ENCODE results near the gene BCAR3.
"Not testable (repeated sequence)": the region's sequence is repeated elsewhere in the genome, so short reads cannot be mapped to it uniquely, and the experiment has no call there.

The BCAR3 gene

DNA sequence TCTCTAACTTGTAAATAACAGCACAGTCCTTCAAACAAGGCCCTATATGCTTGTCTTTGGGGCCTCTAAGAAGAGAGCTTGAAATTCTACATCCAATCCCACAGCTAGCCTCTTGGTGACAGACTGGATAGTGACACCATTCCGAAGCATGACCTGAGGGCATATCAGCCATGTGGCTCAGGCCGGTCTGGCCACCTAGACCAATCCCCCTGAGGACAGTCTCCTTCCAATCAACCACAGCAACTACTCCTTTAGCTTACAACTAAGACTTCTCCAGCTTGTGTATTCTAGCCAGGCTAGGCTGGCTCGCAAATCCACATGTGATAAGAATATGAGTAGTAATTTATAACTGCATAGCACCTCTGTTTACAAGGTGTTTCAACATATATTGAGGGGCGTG lies 14.0 kb downstream of the BCAR3 start:
- FAIRE-seq = no peak

DNA sequence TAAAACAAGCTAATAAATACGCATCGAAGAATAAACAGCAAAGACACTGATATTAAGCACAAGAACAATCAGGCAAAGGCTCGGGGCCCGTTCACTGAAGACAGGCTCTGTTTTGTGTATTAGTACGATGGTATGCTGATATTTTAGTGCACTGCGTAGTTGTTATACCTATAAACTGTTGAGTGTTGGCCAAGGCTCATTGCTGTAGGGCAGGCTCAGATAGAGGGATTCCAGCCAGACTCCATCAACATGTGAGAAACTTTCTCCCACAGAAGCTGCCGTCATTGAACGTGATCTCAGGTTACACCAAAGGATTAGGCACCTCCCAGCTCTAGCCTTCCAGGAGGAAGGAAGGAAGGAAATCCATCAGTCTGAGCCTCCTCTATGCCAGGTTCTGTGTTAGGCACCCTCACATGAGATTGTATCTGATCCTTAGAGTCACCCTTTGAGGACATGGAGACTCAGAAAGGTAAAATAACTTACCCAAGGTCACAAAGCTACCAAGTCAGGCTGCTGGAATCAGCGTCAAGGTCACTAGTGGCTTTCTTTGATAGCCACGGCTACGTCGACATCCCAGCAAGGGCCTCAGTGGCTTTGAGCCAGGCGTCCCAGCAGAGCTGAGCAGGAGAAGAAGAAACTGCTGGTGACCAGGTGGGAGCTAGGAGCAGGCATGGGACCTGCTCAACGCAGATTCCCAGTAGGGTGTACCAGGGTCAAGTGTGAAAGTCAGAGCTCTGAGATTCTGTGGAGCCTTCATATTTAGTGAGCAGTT lies 14.8 kb downstream of the BCAR3 start:
- no peak for FAIRE-seq

DNA sequence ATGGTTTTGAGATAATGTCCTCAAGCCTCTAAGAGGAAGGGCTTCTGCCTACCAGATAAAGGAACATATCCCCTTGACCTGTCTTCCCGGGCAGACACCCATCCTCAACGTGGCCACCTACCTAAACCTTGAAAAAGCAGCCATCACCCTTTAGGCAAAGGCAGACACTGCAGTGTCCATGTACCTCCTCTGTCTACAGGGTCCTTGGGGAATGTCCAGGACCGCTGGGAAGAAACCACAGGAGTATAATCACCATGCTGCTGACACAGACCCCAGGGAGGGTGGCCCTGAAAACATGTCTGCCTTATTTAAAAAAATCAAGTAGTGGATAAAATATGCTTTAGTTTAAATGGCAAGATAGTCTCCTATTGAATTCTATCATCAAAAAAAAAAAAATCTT lies 16.6 kb downstream of the BCAR3 start:
- FAIRE-seq = no peak

DNA sequence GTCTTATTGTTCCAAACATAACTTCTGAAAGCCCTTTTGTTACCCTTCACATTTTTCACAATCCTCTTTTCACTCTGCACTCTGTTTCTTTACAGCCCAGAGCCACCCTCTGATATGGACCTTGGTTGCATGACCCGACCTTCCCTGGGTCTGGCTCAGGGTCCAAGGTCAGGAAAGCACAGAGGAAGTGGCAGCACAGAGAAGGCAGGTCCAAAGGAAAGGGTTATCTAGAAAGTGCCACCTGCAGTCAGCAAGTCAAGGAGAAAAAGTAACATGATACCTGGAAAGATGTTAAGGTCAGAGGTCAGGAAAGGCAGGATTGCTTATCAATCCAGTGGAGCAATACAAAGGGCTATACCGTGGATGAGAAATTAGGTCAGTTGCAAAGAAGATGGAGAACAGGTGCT lies 18.4 kb downstream of the BCAR3 start:
- FAIRE-seq = no peak

DNA sequence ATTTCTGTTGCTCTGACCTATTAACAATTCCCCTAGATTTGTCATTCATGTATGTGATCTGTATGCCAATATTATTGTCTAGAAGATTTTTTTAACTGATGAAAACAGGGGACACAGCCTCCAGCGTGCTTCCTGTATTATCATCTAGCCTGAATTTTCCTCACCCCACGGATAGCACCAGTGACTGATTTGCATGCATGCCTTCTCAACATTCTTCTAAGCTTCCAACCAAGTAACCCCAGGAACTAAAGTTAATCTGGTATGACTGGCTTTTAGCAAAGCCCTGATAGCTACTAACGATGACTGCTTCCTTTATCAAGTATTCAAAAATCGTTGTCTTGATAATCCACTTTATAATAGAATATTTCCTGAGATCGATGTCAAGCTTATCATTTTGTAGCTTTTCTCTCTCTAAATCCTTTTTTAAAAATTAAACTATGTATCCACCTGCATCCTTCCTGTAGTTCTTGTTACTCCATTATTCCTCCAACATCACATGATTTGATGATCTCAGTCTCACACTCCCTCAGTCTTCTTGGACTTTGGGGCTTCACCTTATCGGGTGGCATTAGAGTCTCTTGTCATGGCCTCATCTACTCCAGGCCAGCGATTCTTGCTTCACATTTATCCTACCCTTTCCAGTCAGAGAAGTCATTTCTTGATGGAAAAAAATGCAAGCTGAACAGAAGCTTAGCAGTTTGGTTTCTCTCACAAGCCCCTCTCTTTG lies 19.0 kb downstream of the BCAR3 start:
- FAIRE-seq = no peak

DNA sequence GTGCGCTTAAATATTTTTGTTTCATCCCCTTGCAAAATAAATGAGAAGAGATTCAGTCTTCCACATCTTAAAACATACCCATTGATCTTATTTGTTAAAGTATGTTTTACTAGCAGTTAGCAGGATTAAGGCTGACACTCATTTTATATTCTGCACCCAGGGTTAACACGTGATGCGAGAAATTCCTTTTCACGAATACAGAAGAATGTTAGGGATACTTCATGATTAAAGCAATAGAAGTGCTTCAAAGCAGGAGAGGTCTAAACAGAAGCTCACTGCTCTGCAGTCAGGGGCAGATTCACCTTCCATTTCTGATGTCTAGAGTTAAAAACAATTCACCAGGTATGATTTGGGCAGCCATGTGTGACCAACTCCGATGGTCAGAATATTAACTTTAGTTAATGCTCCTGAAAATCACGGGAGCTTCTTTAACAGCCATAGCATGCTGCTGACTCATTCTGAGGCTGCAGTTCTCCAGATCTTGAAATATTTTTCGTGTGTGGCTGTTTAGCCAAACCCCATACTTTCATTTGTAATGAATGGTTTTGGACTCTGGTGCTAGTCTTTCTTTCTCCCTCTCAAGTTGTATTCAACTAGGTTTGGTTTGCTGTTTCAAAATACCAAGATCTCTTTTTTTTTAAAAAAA lies 19.7 kb downstream of the BCAR3 start:
- FAIRE-seq = no peak

DNA sequence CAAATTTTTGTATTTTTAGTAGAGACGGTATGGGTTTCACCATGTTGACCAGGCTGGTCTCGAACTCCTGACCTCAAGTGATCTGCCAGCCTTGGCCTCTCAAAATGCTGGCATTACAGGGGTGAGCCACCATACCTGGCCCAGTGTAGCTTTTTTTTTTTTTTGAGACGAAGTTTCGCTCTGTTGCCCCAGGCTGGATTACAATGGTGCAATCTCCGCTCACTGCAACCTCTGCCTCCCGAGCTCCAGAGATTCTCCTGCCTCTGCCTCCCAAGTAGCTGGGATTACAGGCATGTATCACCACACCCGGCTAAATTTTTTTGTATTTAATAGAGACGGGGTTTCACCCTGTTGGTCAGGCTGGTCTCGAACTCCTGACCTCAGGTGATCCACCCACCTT lies 20.3 kb downstream of the BCAR3 start:
- FAIRE-seq = not testable (repeated sequence)

DNA sequence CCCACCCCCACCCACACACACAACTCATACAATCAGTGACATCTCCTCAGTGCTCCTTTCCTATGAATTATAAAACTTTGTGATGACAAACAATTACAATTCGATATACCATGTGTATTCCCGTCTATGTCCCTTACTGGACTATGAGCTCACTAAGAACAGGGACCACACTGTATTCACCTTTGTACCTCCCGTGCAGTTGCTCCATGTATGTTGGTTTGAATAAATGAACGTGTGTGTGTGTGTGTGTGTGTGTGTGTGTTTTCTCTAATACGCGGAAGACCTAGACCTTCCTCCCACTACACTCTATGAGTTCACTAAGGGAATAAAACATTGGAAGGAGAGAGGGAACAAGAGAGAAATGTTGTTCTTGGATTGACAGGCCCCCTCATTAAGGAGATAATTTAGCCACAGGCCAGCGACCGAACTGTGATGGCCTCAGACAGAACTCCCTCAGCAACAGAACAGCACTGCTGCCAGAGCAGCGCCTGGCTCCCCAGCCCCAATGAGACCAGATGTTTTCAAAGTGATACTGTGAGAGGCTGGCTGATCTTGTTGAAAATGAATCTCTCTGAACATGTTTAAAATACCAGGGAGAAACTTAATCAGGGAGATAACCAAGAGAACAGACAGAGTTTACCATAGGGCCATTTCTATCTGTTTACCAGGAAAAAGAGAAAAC lies 21.7 kb downstream of the BCAR3 start:
- no peak for FAIRE-seq

DNA sequence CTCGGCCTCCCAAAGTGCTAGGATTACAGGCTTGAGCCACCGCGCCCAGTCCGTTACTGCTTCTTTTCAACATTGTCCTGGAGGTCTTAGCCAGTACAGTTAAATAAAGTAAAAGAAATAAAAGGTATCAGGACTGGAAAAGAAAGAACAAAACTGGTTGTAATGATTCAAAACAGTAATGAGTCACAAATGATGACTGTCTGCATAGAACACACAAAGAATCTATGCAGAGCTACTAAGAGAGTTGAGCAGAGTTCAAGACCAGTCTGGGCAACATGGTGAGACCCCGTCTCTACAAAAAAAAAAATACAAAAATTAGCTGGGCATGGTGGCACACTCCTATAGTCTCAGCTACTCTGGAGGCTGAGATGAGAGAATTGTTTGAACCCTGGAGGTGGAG lies 23.4 kb downstream of the BCAR3 start:
- FAIRE-seq = no peak

DNA sequence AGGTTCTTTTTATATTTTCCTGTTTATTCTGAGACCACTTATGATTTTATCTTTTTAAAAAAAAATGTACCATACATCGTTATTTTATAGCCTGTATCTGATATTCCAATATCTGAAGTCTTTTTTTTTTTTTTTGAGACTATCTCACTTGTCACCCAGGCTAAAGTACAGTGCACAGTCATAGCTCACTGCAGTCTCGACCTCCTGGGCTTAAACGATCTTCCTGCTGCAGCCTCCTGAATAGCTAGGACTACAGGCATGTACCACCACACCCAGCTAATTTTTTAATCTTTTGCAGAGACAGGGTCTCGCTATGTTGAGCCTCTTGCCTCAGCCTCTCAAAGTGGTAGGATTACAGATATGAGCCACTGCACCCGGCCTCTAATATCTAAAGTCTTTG lies 25.1 kb downstream of the BCAR3 start:
- no peak for FAIRE-seq

DNA sequence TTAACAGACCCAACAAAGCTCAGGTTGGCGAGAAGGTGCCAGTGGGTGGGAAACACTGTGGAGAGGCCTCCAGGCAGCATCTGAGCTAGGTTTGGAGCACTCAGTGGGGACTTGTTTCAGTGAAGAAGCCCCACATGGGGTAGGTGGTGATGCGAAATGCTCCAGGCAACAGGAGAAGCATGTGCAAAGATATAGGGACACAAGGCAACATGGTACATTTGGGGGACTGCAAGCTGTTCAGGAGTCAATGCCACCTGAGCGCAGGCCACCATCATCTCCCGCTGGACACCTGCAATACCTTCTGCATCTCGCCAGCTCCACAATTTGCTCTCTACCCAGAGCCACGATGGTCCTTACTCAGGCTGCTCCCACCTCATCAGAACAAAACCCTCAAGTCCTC lies 28.0 kb downstream of the BCAR3 start:
- FAIRE-seq = no peak

DNA sequence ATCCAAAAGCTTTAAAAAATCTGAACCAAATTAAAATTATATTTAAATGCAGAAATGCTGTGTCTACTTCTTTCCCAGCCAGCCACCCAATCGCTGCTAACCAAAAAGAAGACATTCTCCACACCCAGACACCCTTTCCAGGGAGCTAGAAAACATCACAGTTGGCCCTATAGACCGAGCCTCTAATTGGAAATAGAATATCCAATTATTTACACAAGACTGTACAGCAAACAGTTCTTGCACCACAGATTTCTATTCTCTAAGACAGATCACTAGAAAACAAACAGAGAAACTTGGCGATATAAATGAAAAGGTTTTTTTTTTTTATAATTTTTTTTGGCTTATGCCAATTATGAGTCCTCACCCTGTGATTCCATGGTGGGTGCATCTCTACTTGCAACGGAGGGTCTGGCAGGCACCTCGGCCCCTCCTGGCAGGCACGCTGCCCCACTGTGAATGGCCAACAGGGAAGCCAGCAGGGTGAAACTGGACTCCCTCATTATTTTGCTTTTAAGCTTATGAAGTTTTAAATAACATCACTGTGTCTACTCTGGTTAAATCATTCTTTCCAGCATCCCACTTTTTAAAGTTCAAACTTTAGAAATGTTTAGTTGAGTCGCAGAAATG lies 29.2 kb downstream of the BCAR3 start:
- no peak for FAIRE-seq

DNA sequence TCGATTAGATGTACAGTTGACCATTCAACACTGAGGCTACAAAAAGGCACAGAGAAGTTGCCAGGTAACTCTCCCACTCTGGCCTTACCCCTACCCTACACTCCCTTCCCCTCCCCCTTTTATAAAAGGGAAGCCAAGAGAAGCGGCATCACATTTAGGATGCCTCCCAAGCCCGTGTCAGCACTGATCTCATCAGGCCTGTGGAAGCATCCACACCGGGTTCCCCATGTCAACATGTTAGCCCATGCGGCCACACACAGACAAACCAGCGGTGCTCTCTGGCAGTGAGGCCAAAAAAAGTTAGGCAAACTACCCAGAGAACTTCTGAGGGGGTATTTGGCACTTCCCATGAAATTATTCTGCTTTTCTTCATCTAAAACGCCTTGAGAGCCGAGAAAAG lies 29.9 kb downstream of the BCAR3 start:
- no peak for FAIRE-seq

DNA sequence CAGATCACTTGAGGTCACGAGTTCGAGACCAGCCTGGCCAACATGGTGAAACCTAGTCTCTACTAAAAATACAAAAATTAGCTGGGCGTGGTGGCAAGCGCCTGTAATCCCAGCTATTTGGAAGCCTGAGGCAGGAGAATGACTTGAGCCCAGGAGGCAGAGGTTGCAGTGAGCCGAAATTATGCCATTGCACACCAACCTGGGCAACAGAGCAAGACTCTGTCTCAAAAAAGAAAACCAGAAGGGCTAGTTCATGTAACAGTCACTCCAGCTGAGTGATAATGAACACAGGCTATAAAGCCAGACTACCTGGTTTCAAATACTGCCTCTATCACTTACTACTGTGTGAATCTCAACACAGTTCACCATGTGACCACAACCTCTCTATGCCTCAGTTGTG lies 31.5 kb downstream of the BCAR3 start:
- not testable (repeated sequence) for FAIRE-seq

DNA sequence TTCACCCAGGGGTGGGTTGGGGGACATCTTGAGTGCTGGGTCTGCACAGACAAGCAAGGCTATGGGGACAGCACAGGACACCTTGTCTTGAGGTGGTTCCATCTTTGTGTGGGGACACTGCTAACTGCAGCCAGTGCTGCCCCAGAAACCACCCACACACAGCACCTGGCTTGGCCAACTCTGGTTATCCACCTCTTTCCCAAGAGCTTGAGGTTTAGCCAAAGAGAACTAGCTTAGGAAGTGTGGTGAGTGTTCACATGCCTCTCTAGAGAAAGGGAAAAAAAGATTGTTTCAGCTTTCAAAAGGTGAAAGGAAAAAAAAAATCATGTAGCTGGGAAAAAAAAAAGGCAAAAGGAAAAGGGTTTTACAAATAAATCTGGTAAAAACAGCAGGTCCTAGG lies 32.4 kb downstream of the BCAR3 start:
- no peak for FAIRE-seq

DNA sequence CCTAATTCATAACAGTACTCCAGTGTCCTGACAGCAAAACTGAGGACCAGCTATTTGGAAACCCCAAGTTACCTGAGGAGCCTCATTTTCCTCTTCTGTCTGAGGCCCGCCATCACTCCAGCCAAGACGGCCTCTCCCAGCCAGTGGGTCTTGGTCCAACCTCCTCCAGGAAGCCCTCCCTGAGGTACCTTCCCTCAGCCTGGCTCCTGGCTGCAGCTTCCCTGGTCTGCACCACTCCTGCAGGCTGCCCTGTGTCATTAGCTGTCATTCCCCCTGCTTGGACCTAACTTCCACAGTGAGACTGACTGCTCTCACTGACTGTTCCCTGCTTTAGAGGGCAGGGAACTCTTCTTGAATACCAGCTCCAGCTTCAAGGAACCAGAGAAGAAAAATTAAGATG lies 33.0 kb downstream of the BCAR3 start:
- FAIRE-seq = no peak

DNA sequence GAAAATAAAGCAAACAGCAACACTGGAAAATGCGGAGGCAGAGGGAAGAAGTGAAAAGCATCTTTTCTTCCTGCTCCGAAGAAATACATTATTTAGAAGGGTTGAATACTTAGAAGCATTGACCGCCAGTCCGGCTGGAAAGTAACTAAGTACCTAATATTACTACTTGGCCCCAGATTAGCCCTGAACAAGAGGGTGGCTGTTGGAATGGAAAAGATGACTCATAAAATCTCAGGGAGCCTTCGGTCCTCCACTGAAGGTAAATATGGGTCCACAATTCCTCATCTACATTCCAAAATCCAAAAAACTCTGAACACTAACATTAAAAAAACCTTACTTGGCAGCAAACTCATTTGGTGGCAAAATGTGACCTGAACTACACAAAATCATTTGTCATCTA lies 40.1 kb downstream of the BCAR3 start:
- FAIRE-seq = no peak

DNA sequence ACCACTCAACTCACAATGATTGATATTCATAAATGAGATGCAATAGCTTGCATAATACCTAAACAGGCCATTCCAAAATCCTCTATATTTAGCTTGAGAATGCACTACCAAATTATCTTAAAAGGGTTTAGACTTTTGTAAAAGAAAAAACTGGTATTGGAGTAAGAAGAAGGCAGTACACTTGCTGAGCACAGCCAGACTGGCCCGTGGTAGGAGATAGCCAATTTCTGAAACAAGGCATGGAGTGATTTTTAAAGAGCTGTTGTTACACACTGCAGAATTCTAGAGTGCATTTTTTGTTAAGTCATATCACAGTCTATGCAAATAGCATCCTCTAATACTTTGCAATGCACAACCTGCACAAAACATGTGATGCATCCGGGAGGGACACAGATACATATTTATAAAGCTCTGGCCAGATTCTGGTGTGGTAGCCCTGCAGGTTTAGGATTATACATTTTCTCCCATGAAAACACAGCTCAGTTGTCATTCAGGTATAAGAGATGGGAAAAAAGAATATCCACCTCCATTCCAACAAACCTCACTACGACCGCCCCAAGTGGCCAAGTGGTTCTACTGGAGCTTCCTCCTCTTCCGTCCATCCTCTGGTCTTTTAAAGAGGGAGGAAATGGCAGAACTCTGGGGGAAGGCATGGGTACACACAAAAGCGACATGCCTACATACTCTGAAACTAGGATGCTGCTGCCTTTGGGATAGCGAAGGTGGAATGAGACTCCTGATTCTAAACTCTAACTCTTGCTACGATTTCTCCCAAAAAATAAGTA lies 40.8 kb downstream of the BCAR3 start:
- FAIRE-seq = no peak

DNA sequence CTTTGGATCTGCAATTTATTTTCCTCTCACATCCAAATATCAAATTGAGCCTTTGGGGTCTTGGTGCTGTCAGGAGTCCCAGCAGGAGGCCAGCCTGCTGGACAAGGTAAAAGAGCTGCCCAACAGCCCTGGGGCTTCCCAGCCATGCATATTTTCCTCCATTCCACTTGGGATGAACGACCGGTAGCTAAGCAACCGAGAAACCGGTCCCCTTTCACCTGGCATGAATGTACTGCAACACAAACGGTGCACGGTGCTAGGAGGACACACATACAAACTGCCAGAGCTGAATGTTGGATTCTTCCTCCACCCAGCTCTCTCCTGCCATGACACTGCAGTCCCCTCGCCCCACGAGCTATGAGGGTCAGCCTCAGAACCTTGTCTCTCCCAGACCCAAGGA lies 42.7 kb downstream of the BCAR3 start:
- no peak for FAIRE-seq

DNA sequence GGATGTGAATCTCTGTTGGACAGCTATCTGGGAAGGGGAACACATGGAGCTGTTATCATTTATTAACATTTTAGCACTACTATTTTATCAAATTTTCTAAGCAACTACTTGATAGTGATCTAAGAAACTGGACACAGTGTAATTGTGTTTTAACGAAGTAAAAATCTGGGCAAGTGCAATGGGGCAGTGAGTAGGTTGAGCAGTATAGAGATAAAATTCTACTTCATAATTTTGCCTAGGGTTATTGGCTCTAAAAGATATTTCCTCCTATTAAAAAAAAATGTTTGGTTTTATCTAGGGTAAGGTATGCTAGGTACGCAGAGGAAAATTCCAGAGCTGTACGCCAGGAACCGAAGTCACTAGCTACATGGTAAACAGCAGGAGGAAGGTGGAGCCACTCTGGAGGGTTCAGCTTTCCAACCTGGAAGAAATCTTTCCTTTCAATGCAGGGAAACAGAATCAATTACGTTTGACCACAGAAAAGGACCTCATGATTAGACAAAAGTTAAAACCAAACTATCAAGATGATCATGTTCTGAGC lies 43.3 kb downstream of the BCAR3 start:
- no peak for FAIRE-seq

DNA sequence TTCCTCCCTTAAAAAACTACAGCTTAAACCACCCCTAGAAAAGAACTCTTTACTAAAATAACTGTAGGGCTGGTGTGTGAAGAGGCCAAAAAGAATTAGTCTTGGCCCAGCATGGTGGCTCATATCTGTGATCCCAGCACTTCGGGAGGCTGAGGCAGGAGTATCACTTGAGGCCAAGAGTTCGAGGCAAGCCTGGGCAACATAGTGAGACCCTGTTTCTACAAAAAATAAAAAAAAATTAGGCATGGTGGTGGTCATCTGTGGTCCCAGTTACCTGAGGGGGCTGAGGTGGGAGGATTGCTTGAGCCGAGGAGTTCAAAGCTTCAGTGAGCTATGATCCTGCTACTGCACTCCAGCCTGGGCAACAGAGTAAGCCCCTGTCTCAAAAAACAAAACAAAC lies 44.9 kb downstream of the BCAR3 start:
- no peak for FAIRE-seq
